Measurements from ENCODE around the gene RTN4RL1.

Gene RTN4RL1

GRCh38 chr17:1905190-1905913 lies 119.8 kb downstream of the RTN4RL1 start:
- no peak for DNase-seq (ENCODE audit: low read depth)
- H3K4me3 ChIP-seq (ENCODE audit: low read length), result no peak overlapping the region
- TF ChIP-seq CTCF (conservative IDR thresholded peaks at IDR 0.05; ENCODE audit: low read depth, low read length), result no peak

GRCh38 chr17:1904273-1905182 lies 120.6 kb downstream of the RTN4RL1 start:
- TF ChIP-seq CTCF (conservative IDR thresholded peaks at IDR 0.05; ENCODE audit: low read depth, low read length), result no peak
- DNase-seq (ENCODE audit: low read depth), result no peak
- H3K4me3 ChIP-seq (ENCODE audit: low read length), result no peak overlapping the region

- no peak for DNase-seq (ENCODE audit: low read depth)
- TF ChIP-seq CTCF (conservative IDR thresholded peaks at IDR 0.05; ENCODE audit: low read depth, low read length), result peak; percentile 25
- no peak overlapping the region for H3K4me3 ChIP-seq (ENCODE audit: low read length)
These were observed 125.6 kb downstream of the RTN4RL1 start for GRCh38 chr17:1899403-1900000.

GRCh38 chr17:1898872-1899271 lies 126.3 kb downstream of the RTN4RL1 start:
- no peak for TF ChIP-seq CTCF (conservative IDR thresholded peaks at IDR 0.05; ENCODE audit: low read depth, low read length)
- no peak for DNase-seq (ENCODE audit: low read depth)
- no peak overlapping the region for H3K4me3 ChIP-seq (ENCODE audit: low read length)

GRCh38 chr17:1898332-1898731 lies 126.8 kb downstream of the RTN4RL1 start:
- no peak for DNase-seq (ENCODE audit: low read depth)
- H3K4me3 ChIP-seq (ENCODE audit: low read length), result no peak overlapping the region
- TF ChIP-seq CTCF (conservative IDR thresholded peaks at IDR 0.05; ENCODE audit: low read depth, low read length), result no peak

GRCh38 chr17:1897105-1897656 lies 128.0 kb downstream of the RTN4RL1 start:
- no peak overlapping the region for H3K4me3 ChIP-seq (ENCODE audit: low read length)
- no peak for DNase-seq (ENCODE audit: low read depth)
- TF ChIP-seq CTCF (conservative IDR thresholded peaks at IDR 0.05; ENCODE audit: low read depth, low read length), result no peak

Data from retinal pigment epithelial cell (primary cell).